ENCODE results near the gene AGPS. TPM values are rescaled to one million over a fixed set of nuclear protein-coding genes. Genes with fewer than 3 reads are reported as not detected.
A peak's percentile ranks its signal among the peaks of the same experiment; 100 is the strongest.
"Not testable (repeated sequence)": the region's sequence is repeated elsewhere in the genome, so short reads cannot be mapped to it uniquely, and the experiment has no call there.

AGPS gene
- total RNA-seq, 2 experiments from 2014 or later: 58.7 to 67.3 TPM

GRCh38 chr2:177543007-177543760, 150.6 kb downstream of the AGPS start:
- intact Hi-C loops (cut with DNase I, micrococcal nuclease): no loop called here
- Mint-ChIP-seq H3K9me3 (ENCODE audit: low read depth) (peaks cover 2% of the 10 kb centered on the region), H3K27me3 (no peaks in the 10 kb centered on the region), H3K27ac (no peak overlapping the region), H3K4me1 (peaks cover 10% of the 10 kb centered on the region), H3K36me3 (ENCODE audit: low read depth) (peaks cover 10% of the 10 kb centered on the region), H3K4me3 (no peak overlapping the region)
- ChIA-PET CTCF (interaction anchor here (1.5 kb wide), 1 partner anchor 8 kb away, joined by 4 read pairs; no protein-coding TSS in a partner anchor), POLR2A (no interaction called here)
- DNase-seq (no peak), ATAC-seq (no peak)

DNA sequence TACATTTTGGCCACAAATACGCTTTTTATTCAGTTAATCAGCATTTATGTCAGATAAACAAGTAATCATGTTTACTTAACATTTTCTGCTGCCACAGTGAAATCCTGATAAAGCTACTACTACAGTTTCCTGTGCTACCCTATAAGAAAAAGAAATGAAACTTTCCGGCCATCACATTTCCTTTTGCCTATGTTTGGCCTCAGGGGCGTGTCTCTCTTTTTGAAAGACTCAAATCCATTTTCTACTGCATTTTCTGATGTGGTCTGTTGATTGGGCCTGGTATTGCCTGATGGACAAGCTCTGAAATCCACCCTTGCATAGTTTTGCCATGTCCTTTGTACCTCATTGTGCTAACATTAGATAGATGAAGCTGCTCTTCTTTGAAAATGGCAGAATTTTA, 152.6 kb downstream of the AGPS start:
- peaks cover 10% of the 10 kb centered on the region for H3K4me1 Mint-ChIP-seq
- no peaks in the 10 kb centered on the region for H3K27me3 Mint-ChIP-seq
- no peak for DNase-seq
- peaks cover 8% of the 10 kb centered on the region for H3K36me3 Mint-ChIP-seq (ENCODE audit: low read depth)
- no peak for ATAC-seq
- no peak overlapping the region for H3K27ac Mint-ChIP-seq
- peaks cover 2% of the 10 kb centered on the region for H3K9me3 Mint-ChIP-seq (ENCODE audit: low read depth)
- intact Hi-C loops (cut with DNase I, micrococcal nuclease): no loop called here
- CTCF ChIA-PET: no interaction called here
- no peak overlapping the region for H3K4me3 Mint-ChIP-seq
- POLR2A ChIA-PET: no interaction called here

DNA sequence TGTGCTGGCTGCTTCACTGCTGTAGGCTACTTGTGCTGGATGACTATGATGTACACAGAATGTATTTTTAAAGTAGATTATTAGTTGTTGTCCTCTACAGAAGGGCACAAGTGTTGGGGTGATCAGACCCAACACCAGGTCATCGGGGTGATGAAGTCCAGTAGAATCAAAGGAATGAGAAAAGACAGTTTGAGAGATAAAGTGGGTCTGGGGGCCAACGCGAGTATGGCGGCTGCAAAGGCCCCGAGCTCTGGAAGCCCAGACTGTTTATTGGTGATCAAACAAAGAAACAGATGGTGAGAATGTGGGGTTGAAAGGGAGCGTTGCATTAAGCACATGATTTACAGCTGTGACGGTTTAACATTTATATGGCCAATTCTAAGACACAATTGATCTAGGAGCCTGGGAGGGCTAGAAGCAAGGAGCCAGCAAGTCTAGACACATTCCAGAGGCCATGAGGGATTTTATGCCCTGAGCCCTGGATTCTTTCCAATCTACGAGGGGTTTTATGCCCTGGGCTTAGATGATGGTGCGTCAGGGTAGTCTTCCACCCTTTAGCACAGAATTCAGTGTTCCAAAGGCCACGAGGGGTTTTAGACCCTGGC, 153.5 kb downstream of the AGPS start:
- Mint-ChIP-seq H3K27me3 (no peaks in the 10 kb centered on the region), H3K36me3 (ENCODE audit: low read depth) (peaks cover 8% of the 10 kb centered on the region), H3K4me3 (no peak overlapping the region), H3K27ac (no peak overlapping the region), H3K9me3 (ENCODE audit: low read depth) (peaks cover 5% of the 10 kb centered on the region), H3K4me1 (peaks cover 8% of the 10 kb centered on the region)
- DNase-seq: no peak
- ChIA-PET POLR2A (no interaction called here), CTCF (no interaction called here)
- intact Hi-C loops (cut with DNase I, micrococcal nuclease): no loop called here
- ATAC-seq: no peak

DNA sequence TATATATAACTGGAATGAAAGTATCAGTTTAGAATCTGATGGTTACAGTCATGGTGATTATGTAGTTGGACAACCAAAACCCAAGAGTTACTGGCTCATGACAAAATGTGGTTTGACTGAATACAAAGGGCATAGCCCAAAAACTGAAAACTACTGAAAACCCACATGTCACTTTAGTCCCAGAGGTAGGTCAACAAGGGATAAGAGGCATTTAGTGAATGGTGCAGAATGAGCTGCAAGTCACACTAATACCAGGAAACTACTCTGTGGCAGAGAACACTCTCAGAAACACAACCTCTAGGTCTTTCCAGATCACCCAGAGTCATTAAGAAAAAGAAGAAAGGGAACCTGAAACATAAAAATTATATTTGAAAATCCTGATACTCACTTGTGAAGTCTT, 154.5 kb downstream of the AGPS start:
- Mint-ChIP-seq H3K9me3 (ENCODE audit: low read depth) (peaks cover 5% of the 10 kb centered on the region), H3K4me3 (no peak overlapping the region), H3K4me1 (no peaks in the 10 kb centered on the region), H3K27me3 (no peaks in the 10 kb centered on the region), H3K27ac (no peak overlapping the region), H3K36me3 (ENCODE audit: low read depth) (peaks cover 8% of the 10 kb centered on the region)
- intact Hi-C loops (cut with DNase I, micrococcal nuclease): no loop called here
- ChIA-PET POLR2A (no interaction called here), CTCF (interaction anchor here (0.6 kb wide), 1 partner anchor 11 kb away, joined by 3 read pairs; no protein-coding TSS in a partner anchor)
- ATAC-seq: peak; percentile 83
- DNase-seq: no peak

GRCh38 chr2:177547772-177548171, 155.2 kb downstream of the AGPS start:
- Mint-ChIP-seq H3K9me3 (ENCODE audit: low read depth) (peaks cover 5% of the 10 kb centered on the region), H3K27ac (no peak overlapping the region), H3K4me3 (no peak overlapping the region), H3K27me3 (no peaks in the 10 kb centered on the region), H3K36me3 (ENCODE audit: low read depth) (peaks cover 8% of the 10 kb centered on the region), H3K4me1 (no peaks in the 10 kb centered on the region)
- no peak for ATAC-seq
- CTCF ChIA-PET: interaction anchor here (0.6 kb wide), 1 partner anchor 11 kb away, joined by 3 read pairs; no protein-coding TSS in a partner anchor
- POLR2A ChIA-PET: no interaction called here
- intact Hi-C loops (cut with DNase I, micrococcal nuclease): no loop called here
- DNase-seq: no peak

GRCh38 chr2:177548636-177549035, 156.1 kb downstream of the AGPS start:
- ChIA-PET CTCF (interaction anchor here (0.6 kb wide), 1 partner anchor 944 kb away, joined by 3 read pairs; no protein-coding TSS in a partner anchor), POLR2A (interaction anchor here (0.6 kb wide), 1 partner anchor 467 kb away, joined by 3 read pairs; no protein-coding TSS in a partner anchor)
- ATAC-seq (no peak), DNase-seq (no peak)
- H3K9me3 Mint-ChIP-seq (ENCODE audit: low read depth): peaks cover 5% of the 10 kb centered on the region
- no peak overlapping the region for H3K4me3 Mint-ChIP-seq
- H3K36me3 Mint-ChIP-seq (ENCODE audit: low read depth): peaks cover 8% of the 10 kb centered on the region
- H3K27me3 Mint-ChIP-seq: no peaks in the 10 kb centered on the region
- intact Hi-C loops (cut with DNase I, micrococcal nuclease): no loop called here
- peaks cover 4% of the 10 kb centered on the region for H3K4me1 Mint-ChIP-seq
- H3K27ac Mint-ChIP-seq: no peak overlapping the region

DNA sequence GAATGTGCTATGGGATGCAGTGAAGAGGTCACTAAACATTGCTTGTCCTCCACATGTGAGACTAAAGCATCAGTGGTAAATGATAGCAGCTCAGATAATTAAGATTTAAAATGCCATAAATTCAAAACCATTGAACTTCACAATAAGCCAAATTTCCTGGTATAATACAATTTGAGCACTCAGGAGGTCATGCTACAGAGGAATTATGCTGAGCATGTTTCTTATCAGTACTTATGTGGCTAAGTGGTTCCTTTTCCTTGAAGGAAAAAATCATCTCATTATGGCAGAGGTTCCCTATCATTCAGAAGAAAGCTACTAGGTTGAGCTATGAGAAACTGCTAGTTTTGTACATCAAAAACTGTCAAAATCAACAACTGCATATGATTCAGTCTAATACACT, 156.6 kb downstream of the AGPS start:
- H3K4me3 Mint-ChIP-seq: no peak overlapping the region
- H3K9me3 Mint-ChIP-seq (ENCODE audit: low read depth): peaks cover 5% of the 10 kb centered on the region

DNA sequence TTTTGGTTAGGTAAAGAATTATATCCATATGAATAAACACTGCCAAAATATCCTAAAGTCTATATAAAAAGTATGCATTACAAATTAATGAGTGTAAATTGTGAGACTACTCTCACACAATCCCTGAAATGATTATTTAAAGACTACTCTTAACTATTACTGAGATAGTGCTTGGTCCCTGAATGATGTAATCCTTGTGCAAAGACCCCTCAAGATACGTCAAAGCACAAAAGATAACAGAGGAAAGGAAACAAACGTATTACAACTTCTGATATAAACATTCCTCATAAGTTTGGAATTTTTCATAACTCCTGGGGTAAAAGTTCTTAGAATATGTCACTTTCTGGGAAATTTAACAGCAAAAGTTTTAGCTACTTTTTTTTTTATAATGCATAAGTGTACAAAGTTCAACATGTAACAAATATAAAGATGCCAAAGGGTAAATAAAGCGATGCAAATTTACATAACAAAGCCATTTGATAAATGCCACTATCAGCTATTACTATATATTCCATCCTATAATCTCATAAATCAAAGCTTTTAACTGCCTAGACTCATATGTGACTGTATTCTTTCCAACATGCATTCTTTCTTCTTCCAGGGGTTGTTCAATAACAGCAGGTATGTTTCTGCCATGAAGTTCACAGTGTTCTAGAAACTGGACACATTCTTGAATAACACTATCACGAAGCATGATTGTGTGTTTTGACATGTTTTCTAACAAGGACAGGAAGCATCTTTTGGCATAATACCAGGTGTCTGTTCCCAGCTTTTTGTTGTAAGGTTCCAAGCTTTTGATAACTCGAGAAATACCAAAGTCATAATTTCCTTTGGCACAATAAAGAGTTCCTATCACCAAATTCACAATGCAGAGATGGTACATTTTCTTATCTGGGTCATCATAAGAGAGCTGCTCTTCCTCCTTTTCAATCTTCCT, 158.0 kb downstream of the AGPS start:
- Mint-ChIP-seq H3K27me3 (no peaks in the 10 kb centered on the region), H3K4me1 (peaks cover 6% of the 10 kb centered on the region), H3K36me3 (ENCODE audit: low read depth) (peaks cover 5% of the 10 kb centered on the region), H3K27ac (no peak overlapping the region), H3K4me3 (no peak overlapping the region), H3K9me3 (ENCODE audit: low read depth) (peaks cover 5% of the 10 kb centered on the region)
- DNase-seq (no peak), ATAC-seq (no peak)
- POLR2A ChIA-PET: no interaction called here
- intact Hi-C loops (cut with DNase I, micrococcal nuclease): loop anchor here in 1 of 2 experiments (5.0 kb wide), 1 partner anchor 562 kb away; the partner anchor contains the start of gene RBM45
- CTCF ChIA-PET: interaction anchor here (0.6 to 0.9 kb wide), 2 partner anchors 65 to 218 kb away, joined by 3 read pairs; no protein-coding TSS in a partner anchor

More for the DNA sequence above, 156.6 kb downstream of the AGPS start:
- H3K27me3 Mint-ChIP-seq: no peaks in the 10 kb centered on the region
- no peak for ATAC-seq
- peaks cover 6% of the 10 kb centered on the region for H3K4me1 Mint-ChIP-seq
- DNase-seq: no peak
- ChIA-PET POLR2A (no interaction called here), CTCF (interaction anchor here (0.6 kb wide), 1 partner anchor 943 kb away, joined by 3 read pairs; no protein-coding TSS in a partner anchor)
- no peak overlapping the region for H3K27ac Mint-ChIP-seq
- peaks cover 8% of the 10 kb centered on the region for H3K36me3 Mint-ChIP-seq (ENCODE audit: low read depth)
- intact Hi-C loops (cut with DNase I, micrococcal nuclease): no loop called here

DNA sequence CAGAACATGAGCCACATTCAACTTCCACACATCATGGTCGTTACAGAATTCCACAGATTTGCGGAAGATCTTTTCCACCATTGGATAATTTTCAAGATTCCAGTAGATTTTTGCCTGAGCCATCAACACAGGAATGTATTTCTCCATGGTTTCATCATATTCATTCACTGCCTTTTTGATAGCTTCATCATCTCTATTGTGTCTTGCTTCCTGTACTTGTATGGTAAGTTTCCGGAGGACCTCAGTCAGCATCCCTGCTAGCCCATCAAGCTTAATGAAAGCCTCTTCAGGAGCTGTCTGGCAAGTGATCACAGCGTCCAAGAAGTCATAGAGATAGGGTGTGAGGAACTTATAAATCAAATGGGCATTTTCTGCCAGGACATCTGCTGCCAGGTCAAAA, 158.8 kb downstream of the AGPS start:
- H3K9me3 Mint-ChIP-seq (ENCODE audit: low read depth); ATAC-seq; POLR2A ChIA-PET; H3K27me3 Mint-ChIP-seq; H3K4me1 Mint-ChIP-seq; H3K4me3 Mint-ChIP-seq; H3K27ac Mint-ChIP-seq; DNase-seq; H3K36me3 Mint-ChIP-seq (ENCODE audit: low read depth): not testable (repeated sequence)
- intact Hi-C loops (cut with DNase I, micrococcal nuclease): loop anchor here in 1 of 2 experiments (5.0 kb wide), 1 partner anchor 561 kb away; the partner anchor contains the start of gene RBM45
- CTCF ChIA-PET: interaction anchor here (0.9 to 1.3 kb wide), 2 partner anchors 18 to 39 kb away, joined by 3 read pairs; no protein-coding TSS in a partner anchor

DNA sequence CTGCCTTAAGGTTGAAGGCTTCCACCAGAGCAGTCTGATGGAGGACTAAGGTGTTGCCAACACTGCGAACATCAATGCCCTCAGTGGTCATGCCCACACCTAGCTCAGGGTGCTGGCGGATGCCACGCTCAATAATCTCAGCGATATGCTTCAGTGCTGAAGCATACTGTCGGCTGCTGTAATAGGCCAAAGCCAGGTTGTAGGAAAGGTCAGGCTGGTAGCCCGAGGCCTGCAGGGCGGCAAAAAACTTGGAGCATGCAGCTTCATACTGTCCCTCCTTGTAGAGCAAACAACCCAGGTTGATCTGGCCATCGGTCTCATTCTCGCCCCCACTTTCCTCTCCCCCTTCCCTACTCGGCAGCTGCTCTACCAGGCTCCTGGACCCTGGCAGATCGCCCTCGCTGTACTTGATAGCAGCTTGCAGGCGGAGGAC, 159.4 kb downstream of the AGPS start:
- intact Hi-C loops (cut with DNase I, micrococcal nuclease): loop anchor here (1.0 to 5.0 kb wide), 4 partner anchors 159 to 560 kb away; partner anchors contain the start of genes AGPS (in 1 of the 2), HNRNPA3 (in 1 of the 2) and RBM45 (in 1 of the 2)
- DNase-seq (no peak), ATAC-seq (no peak)
- ChIA-PET POLR2A (no interaction called here), CTCF (interaction anchor here (0.9 to 1.5 kb wide), 3 partner anchors 18 to 387 kb away, joined by 3 to 5 read pairs (median 3); no protein-coding TSS in a partner anchor)
- no peaks in the 10 kb centered on the region for H3K27me3 Mint-ChIP-seq
- H3K27ac Mint-ChIP-seq: peak overlapping the region; percentile 99
- H3K4me3 Mint-ChIP-seq: peak overlapping the region; percentile 90
- peaks cover 3% of the 10 kb centered on the region for H3K9me3 Mint-ChIP-seq (ENCODE audit: low read depth)
- H3K36me3 Mint-ChIP-seq (ENCODE audit: low read depth): no peaks in the 10 kb centered on the region
- H3K4me1 Mint-ChIP-seq: peaks cover 6% of the 10 kb centered on the region

Measured in activated CD4-positive, alpha-beta T cell treated with anti-CD3 and anti-CD28 coated beads for 36 hours (primary cell).